Coronary artery (tissue), 2 donors: ENCODE measurements around the gene NACC2.
"Not testable (repeated sequence)": the region's sequence is repeated elsewhere in the genome, so short reads cannot be mapped to it uniquely, and the experiment has no call there.

ENCODE experiments used
- DNase-seq: peaks from one replicate; pipeline ENCODE4 v3.0.0-alpha.2; 2017; ENCODE audit warnings: low spot score
- H3K27ac ChIP-seq, 2 donors: fragments of 200-600 bp; sonication (generic); one replicate each; pipeline ENCODE4 v1.5.1; 2016 to 2019
- H3K4me3 ChIP-seq: fragments of 200-600 bp; sonication (generic); 2 replicates; pipeline ENCODE4 v1.5.1; 2016; ENCODE audit warnings: mild to moderate bottlenecking, moderate library complexity
- TF ChIP-seq, protein P1 (sequence below): fragments of 200-600 bp; sonication (generic); IDR thresholded peaks from one replicate; pipeline ENCODE4 v1.5.1; 2019; ENCODE audit warnings: antibody characterized with exemption

Gene NACC2

GRCh38 chr9:136074706-136075105 lies 20.4 kb downstream of the NACC2 start:
- no peak for DNase-seq
- Histone ChIP-seq H3K4me3 (no peak overlapping the region), H3K27ac (no peak overlapping the region)
- TF ChIP-seq, protein P1, sequence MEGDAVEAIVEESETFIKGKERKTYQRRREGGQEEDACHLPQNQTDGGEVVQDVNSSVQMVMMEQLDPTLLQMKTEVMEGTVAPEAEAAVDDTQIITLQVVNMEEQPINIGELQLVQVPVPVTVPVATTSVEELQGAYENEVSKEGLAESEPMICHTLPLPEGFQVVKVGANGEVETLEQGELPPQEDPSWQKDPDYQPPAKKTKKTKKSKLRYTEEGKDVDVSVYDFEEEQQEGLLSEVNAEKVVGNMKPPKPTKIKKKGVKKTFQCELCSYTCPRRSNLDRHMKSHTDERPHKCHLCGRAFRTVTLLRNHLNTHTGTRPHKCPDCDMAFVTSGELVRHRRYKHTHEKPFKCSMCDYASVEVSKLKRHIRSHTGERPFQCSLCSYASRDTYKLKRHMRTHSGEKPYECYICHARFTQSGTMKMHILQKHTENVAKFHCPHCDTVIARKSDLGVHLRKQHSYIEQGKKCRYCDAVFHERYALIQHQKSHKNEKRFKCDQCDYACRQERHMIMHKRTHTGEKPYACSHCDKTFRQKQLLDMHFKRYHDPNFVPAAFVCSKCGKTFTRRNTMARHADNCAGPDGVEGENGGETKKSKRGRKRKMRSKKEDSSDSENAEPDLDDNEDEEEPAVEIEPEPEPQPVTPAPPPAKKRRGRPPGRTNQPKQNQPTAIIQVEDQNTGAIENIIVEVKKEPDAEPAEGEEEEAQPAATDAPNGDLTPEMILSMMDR: no peak

- Histone ChIP-seq H3K4me3 (no peak overlapping the region), H3K27ac (no peak overlapping the region)
- TF ChIP-seq, protein P1: no peak
- DNase-seq: peak; percentile 41
Observed at GRCh38 chr9:136062657-136063439, 32.2 kb downstream of the NACC2 start.

DNA sequence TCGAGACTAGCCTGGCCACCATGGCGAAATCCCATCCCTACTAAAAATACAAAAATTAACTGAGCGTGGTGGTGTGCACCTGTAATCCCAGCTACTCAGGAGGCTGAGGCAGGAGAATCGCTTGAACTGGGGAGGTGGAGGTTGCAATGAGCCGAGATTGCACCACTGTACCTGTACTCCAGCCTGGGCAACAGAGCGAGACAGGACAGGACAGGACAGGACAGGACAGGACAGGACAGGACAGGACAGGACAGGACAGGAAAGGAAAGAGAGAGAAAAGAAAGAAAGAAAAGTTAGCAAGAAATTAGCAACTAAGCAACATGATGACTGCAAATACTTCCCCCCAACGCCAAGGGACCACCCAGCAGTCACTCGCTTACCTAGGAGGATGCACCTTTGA lies 33.2 kb downstream of the NACC2 start:
- H3K27ac ChIP-seq: not testable (repeated sequence)
- DNase-seq: peak; percentile 19

DNA sequence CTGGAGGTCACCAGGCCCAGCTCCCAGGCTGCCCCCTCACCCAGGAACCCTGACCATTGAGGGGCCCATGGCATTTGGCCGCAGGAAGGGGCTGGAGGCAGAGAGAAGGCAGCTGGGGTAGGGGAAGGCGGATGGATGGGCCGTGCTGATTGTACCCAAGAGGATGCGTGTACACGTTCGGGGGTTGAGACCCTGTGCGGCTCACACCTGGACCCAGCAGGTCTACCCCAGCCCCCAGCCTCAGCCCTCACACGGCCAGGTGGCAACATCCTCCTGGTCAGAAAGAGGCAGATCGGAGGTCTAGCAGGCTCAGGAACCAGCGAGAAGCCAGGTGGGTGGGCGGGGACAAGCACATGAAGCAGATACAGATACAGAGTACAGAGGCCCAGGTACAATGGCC lies 33.7 kb downstream of the NACC2 start:
- H3K4me3 ChIP-seq: no peak overlapping the region
- DNase-seq: peak; percentile 57
- no peak overlapping the region for H3K27ac ChIP-seq
- TF ChIP-seq, protein P1: no peak

More for the DNA sequence above, 33.2 kb downstream of the NACC2 start:
- not testable (repeated sequence) for H3K4me3 ChIP-seq

- no peak overlapping the region for H3K4me3 ChIP-seq
- TF ChIP-seq, protein P1: no peak
- DNase-seq: peak; percentile 65
- no peak overlapping the region for H3K27ac ChIP-seq
Observed at GRCh38 chr9:136060671-136061371, 34.3 kb downstream of the NACC2 start.

DNA sequence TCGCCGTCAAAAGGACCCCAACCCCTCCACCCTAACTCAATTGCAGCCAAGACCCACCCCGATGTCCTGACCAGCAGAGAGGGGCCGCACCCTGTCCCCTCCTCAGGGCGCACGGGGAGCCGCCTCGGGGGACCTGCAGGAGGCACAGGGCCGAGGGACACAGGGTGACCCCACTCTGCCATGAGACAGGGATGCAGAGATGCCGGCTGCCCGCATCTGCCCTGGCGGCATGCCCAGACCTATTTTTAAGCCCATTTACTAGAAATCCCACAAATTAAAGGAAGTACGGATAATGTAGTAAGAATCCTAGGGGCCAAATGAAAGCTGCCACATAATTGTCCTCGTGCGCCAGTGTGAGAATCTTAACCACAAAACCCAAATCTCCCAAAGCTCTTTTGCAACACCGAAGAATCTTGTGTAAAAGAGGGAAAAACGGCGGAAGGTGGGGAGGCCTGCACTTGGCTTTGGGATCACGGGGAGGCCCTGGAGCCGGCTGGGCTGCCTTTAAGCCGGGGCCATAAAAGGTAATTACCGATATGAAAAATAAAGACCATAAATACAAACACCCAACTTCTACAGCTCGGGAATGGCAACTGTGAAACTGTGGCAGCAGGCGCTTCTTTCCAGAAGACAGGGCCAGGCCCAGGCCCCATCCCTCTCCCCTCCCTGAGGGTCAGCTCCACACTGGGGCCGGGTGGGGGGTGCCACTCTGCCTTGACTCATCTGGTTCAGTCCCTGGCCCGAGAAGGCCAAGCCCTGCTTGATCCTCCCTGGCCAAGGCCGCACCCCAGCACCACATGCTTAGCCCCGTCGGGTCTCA lies 35.0 kb downstream of the NACC2 start:
- TF ChIP-seq, protein P1: no peak
- H3K4me3 ChIP-seq: no peak overlapping the region
- no peak overlapping the region for H3K27ac ChIP-seq
- DNase-seq: peak; percentile 72

GRCh38 chr9:136059321-136059791 lies 35.7 kb downstream of the NACC2 start:
- DNase-seq: peak; percentile 67
- TF ChIP-seq, protein P1: no peak
- Histone ChIP-seq H3K4me3 (no peak overlapping the region), H3K27ac (no peak overlapping the region)
